Measurements from ENCODE around the gene ESR1.
A peak's percentile ranks its signal among the peaks of the same experiment; 100 is the strongest.
"Not testable (repeated sequence)": the region's sequence is repeated elsewhere in the genome, so short reads cannot be mapped to it uniquely, and the experiment has no call there.

The ESR1 gene

DNA sequence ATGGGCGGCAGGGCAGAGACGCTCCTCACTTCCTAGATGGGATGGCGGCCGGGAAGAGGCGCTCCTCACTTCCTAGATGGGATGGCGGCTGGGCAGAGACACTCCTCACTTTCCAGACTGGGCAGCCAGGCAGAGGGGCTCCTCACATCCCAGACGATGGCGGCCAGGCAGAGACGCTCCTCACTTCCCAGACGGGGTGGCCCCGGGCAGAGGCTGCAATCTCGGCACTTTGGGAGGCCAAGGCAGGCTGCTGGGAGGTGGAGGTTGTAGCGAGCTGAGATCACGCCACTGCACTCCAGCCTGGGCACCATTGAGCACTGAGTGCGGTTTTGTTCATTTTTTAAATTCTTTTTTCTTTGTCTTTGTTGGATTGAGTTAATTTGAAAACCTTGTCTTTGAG lies 92.3 kb downstream of the ESR1 start:
- not testable (repeated sequence) for DNase-seq

DNA sequence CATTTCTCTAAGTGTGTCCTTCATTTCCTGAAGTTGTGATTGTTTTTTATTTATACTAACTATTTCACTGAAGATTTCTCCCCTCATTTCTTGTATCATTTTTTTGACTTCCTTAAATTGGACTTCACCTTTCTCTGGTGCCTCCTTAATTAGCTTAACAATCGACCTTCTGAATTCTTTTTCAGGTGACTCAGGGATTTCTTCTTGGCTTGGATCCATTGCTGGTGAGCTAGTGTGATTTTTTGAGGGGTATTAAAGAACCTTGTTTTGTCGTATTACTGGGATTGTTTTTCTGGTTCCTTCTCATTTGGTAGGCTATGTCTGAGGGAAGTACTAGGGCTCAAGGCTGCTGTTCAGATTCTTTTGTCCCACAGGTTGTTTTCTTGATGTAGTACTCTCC lies 92.8 kb downstream of the ESR1 start:
- DNase-seq: no peak

DNA sequence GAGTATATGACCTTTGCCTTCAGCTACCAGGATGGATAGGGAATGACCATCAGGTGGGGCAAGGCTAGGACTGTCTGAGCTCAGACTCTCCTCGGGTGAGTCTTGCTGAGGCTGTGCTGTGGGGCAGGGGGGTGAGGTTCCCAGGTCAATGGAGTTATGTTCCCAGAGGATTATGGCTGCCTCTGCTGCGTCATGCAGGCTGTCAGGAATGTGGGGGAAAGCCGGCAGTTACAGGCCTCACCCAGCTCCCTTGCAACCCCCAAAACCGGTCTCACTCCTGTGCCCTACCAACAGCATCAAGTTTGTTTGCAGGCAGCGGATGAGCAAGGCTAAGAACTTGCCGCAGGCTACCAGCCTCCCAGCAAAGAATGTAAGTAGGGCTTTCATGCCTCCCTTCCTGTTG lies 93.5 kb downstream of the ESR1 start:
- no peak for DNase-seq

DNA sequence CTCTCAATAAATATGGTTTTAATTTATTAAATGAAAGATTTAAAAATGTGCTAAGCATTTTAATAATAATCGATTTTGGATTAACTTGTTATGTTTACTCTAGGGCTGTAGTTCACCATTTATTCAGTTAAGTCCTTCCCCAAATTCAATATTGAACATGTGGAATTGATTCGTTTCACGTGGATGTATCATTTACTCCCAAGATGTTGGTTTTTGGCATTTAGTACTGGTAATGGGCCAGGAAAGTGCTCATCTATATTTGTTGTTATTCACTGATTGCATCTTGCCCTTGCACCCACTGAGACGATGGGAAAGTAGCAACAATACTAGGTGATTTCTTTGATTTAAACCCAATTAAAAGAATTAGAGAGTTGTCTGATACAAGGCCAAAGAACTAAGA lies 97.1 kb downstream of the ESR1 start:
- no peak for DNase-seq

DNA sequence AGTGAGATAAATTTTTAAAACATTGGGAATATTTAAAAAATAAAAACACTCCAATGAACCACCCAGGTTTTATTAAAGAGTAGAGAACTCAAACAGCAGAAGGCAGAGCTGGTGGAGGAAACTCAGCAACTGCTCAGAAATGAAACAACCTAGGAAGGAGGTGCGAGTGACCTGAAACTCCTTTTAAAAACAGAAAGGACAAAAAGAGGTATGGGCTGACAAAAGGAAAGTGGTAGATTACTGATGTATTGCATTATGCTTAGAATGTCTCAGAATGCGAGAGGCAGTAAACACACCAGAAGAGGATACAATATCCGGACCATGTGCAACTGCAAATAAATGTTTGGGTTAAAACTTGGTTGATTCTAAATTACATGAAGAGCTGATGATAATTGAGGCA lies 97.6 kb downstream of the ESR1 start:
- no peak for DNase-seq

DNA sequence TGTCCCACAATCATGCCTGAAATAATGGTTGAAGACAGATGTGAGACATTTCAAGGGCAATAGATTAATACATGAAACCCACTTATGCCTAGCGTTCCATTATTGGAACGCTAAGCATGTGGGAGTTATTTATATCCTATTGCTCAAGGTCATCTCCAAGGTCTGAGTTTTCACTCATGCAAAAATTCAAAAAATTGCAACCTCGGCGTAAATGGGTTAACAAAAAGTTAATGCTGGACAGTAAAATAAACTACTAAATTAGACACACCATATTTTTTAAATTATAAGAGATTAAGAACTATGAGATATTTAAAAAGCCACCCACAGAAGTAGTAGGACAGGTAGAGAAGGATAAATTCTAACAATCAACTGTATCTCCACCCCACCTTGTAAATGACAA lies 98.4 kb downstream of the ESR1 start:
- DNase-seq: no peak

DNA sequence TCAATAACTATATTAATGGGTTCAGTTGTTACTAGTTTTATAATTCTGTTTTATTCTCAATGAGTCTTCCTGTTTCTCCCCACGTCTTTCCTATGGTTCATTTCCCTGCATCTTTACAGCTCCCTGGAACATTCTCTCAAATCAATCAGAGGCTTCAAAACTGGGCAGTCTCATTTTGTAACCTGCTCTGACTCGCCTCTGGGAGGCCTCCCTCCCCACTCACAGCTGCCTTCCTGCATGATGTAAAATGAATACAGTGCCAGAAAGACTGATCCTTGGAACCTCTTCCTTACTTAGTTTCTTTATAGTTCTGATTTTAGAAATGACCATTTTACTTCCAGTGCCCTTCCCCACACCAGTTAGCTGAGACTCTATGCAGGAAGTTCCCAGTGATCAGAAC lies 103.9 kb downstream of the ESR1 start:
- DNase-seq: no peak

DNA sequence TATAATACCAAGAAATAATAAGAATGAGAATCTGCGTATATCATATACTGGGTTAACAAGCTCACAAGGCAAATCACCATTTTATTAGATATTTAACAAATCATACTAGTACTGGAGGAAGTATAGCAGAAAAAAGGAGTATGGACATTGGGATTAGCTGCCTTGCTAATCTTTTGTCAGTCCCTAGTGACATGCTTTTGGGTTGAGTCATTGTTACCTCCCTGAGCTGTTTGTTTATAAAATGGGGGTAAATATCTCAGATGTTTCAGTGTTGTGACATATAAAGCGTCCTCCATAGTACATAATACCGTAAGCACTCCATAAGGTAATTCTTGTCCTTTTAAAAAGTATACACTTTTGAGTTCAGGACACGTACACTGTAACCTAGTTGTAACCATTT lies 107.0 kb downstream of the ESR1 start:
- DNase-seq: no peak

DNA sequence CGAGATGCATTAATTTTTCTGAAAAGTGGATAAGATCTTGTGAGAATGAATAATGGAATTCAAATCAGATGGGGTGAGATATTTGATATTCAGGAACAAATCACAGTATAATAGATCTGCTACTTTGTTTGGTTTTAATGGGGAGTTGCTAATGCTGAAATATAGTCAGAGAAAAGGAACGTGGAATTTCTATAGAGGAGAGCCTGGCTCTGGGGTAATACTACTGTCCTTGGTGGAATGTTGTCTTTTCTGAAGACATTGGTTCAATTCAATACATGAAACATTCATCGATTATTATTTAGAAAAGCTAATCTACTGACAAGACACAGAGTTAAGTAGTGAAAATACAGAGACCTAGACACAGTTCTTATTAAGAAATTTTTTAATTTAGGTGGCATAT lies 108.6 kb downstream of the ESR1 start:
- DNase-seq: no peak

DNA sequence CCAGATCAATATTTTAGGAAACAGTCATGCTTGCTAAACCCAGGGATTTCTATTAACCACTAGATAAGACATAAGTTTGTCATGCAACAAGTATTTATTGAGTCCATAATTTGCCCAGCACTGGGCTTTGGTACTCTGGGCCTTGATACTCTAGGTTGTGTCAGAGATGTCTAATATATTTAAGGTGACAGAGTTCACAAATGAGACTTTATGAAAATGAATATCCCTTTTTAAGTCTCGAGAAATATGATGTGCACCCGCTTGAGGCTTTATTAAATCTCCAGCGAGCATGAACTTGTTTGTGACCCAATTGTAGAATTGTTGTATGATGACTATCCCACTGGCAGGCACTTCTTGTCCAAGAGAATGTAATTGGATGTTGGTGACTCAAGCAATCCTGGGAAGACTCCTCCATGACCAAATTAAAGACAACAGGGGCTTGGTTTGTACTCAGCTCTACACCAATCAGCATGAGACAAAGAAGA lies 109.2 kb downstream of the ESR1 start:
- DNase-seq: no peak

DNA sequence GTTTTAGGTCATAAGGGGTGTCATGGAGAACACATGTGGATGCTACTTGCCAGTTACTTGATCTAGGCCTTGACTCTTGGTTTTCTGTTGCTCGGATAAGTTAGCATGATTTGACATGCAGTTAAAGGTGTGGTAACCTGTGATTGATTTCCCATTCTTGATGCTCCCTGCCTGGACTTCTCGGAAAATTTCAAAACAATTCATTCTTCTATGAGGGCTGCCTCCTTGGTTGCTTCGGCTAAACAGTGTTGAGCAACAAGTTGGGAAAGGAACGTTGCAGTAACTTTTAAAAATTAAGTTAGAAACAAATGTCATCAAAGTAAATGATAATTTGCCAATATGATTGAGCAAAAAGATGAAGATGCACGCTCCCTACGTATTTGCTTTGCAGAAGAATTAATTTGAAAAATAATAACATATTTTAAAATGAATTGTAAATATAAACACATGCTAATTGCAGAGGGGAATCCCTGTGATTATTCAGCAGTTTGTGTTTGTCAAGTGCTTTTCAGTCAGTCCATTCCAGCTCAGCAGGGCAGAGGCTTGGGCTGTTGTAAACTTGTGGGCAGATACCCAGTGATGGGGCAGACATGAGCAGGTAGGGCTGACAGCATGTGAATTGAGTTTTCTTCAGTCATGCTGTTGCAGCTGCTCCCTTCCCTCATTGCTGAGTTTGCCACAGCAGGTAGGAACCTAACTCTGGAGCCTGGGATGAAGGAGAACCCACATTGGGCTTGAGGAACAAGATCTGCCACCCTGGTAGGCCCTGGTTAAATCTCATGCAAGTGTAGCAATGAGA lies 110.2 kb downstream of the ESR1 start:
- no peak for DNase-seq

DNA sequence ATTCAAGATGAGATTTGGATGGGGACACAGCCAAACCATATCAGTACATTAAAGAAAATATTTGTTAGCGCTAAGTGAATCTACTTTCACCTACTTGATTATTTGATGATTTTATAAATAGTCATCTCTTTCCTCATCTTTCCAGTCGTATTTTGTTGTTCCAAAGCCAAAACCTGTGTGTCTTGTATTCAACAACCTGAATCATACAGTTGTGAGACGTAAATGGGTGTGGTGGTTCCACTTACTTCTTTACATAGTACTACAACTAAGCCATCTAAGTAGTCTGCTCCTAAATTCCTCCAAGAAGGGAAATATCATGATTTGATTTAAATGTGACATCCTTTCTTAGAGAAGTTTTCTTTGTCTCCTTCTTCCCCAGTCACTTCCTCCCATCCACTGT lies 132.8 kb downstream of the ESR1 start:
- no peak for DNase-seq

DNA sequence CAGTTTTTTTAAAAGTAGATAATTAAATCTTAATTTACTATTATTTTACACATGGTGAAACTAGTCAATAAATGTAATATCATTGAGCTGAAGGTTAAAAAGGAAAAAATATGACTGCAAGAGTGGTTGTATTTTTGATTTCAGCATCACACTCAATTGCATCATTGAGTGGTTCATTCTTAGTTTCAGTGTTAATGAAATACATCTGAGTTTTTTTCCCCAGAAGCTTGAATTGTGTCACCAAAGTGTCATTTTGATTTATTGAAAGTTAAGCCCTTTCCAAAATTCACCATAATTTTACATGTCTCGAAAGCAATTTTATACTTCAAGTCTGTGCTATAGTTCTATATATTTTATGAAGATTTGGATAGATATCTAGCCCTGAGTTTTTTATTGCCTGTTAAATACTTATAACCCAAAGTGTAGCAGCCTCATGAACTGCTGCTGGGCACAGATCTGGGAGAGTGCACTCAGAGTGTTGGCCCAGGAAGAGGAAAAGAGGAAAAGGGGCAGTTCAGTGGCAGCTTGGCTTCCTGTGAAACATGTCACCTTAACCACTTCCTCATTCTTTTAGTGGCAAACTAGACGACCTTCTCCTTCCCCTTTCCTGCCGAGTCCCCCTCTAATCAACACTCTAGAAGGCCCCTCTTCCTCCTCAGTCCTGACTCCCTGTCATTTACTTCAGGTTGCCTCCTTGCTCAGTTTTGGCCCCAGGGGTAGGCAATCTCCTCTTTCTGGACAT lies 140.7 kb downstream of the ESR1 start:
- DNase-seq: peak; percentile 71

DNA sequence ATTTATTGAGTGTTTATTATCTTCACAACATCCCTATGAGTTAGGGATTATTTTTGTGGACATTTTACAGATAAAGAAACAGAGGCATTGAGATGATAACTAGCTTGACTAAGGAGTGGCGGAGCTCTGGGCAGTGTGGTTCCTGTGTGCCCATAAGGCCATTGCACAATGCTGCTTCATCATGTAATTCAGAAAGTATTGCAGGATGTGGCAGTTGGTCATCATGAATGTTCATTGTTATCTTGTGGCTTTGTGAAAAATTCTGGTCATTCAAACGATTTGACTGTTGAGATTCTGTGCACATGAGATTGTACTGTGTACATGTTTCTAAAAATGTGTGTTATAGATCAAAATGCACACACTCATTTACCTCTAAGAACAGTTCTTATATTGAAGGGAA lies 150.8 kb downstream of the ESR1 start:
- DNase-seq: peak; percentile 66

DNA sequence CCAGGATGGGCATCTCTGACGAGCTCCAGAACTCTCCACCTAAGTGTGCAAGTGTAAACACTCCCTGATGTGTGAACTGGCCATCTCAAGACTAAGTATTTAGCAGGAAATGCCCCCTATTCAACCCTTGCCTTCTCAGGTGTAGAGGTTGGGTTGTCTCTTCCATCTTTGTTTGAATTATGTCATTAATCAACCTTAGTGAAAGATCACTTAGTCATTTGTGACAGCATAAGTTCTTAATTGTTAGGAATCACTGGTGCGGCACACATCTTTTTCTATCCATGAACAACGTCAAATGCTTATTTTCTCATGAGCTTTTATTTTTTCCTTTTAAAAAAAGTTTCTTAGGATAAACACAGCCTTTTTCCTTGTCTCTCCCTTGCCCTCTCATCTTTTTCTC lies 151.6 kb downstream of the ESR1 start:
- no peak for DNase-seq

DNA sequence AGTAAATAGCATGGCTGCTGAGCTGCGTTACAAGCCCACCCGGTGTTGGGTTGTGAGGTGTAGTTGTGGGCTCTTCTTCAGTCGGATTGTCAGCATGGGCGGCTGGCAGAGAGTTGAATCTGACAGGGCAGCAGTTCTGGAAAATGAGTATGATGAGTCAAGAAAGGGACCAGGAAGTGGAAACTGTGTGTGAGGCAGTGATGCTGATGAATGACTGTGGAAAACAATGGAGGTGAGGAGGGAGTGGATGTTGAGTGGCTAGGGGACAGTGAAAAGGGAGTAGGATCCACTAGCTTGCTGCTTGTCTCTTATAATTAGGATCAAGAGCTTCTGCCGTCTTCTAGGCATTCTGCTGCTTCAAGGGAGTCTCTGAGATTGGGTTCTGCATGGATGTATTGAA lies 154.3 kb downstream of the ESR1 start:
- no peak for DNase-seq

DNA sequence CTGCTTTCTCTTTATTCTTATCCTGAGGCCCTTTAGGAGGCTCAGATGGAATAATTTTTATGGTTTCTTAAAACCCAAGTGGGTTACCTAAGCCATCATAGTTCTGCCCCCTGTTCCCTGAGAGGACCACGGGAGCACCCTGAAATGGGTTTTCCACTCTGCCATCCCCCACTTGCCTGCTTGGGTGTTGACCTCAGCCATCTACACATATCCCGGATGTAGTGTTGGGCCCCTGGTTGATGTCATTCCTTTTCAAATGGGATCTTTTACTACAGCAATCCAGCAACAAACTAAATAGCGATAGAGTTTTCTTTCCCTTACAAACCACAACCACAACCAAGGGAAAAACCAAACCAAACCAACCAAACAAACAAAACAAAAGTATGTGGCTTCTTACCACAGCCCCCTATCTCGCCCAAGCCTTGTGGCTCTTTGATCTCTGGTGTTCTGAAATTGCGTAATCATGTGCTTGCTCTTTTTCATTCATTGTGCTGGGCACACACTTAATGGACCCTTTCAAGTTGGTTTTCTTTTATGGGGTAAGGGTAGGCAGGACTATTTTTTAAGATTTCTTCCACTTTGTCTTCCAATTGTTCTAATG lies 154.9 kb downstream of the ESR1 start:
- DNase-seq: no peak

DNA sequence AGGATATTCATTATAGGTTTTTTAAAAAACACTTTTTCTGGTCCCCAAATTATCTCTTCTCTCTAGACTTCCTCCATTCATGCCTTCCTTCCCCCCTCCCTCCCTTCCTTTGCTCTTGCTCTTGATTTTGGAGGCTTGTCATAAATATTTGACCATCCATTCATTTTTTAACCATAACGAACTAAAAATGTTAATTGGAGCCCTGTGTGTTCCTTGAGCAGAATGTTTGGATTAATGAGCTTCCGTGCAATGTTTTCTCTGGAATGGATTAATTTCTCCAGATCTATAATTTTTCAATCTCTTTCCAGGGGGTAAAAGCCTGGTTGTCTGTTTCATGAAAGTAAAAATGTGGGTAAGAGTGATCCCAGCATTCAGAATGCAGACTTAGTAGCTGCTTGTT lies 155.5 kb downstream of the ESR1 start:
- DNase-seq: no peak

DNA sequence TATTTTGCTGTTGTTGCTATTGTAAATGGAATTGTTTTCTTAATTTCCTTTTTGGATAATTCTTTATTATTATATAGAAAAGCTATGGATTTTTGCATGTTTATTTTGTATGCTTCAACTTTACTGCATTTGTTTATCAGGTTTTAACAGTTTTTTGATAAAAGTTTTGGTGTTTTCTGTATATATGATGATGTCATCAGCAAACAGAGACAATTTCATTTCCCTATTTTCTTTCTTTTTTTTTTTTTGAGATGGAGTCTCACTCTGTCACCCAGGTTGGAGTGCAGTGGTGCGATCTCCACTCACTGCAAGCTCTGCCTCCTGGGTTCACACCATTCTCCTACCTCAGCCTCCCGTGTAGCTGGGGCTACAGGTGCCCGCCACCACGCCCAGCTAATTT lies 156.9 kb downstream of the ESR1 start:
- DNase-seq: not testable (repeated sequence)

DNA sequence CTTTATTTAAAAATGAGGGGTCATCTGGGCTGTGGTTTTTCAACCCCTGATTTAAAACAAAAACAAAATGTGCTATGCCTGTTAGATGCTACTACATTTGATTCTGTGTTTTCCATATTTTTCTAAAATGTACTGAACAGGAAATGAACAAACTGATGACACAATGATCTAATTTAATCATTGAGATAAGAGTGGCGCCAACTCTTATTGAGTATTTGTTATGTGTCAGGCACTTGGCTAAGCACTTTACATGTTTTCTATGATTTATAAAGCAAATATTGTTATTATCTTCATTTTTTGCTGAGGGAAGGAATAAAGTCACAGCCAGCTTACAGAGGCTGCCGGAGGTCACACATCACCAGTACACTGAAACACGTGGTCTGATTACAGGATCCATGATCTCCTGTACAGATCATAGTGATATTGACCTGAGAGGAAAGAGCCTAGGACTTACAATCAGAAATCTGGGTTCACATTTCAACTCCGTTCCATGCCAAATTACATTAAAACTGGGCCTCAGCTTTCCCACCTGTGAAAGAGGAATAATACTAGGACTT lies 166.7 kb downstream of the ESR1 start:
- no peak for DNase-seq

DNA sequence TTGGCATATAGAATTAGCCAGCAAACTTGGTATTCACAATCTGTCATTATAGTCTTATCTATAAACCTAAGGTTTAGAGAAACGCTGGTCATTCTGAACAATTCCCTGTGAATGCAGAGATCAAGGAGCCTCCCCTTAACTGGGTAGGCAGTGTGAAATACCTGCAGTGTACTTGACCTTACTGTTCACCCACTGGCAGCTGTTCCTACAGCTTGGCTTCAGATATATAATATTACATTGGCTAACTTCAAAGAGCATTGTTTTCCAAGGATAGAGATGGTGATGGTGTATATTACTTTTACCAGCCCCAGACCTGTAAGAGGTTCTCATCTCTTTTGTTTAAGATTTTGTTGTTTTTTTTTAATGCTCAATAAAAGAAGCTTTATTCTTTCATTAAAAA lies 168.3 kb downstream of the ESR1 start:
- no peak for DNase-seq

DNA sequence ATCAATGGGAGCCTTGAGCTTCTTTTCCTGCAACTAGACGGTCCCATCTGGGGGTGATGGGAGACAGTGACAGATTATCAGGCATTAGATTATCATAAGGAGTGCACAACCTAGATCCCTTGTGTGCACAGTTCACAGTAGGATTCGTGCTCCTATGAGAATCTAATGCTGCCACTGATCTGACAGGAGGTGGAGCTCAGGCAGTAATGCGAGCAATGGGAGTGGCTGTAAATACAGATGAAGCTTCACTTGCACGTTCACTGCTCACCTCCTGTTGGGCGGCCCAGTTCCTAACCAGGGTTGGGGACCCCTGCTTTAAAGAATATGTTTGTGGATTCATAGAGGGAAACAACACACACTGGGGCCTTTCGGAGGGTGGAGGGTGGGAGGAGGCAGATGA lies 180.7 kb downstream of the ESR1 start:
- not testable (repeated sequence) for DNase-seq

DNA sequence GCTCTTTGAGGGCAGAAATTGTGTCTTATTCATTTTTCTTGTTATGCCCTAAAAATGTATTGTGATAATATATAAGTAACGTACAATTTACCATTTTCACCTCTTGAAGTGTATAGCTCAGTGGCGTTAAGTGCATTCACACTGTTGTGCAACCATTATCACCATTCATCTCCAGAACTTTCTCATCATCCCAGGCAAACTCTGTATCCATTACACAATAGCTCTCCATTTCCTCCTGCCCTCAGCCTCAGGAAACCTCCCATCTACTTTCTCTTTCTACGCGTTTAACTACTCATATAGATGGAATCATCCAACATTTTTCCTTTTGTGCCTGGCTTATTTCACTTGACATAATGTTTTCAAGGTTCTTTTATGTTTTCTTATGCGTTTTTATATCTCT lies 184.6 kb downstream of the ESR1 start:
- peak; percentile 46 for DNase-seq

DNA sequence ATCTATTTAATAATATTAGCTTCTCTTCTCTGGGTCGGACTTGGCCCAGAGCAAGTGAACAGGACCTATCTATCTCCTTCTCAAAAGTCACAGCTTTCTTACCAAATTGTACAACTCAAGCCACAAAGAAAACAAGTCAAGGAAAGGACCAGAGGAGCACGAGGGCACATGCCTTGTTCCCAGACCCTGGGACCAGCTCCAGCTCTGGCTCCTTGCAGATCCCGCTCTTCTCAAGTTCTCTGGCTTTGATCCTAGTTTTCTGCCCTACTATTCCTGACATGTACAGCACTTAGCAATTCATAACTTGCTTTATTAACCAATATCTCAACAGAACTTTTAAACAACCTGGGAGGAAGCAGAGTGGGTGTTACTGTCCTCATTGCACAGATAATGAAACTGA lies 185.9 kb downstream of the ESR1 start:
- DNase-seq: no peak
